ENCODE data around the gene SPEM2. TPM values are rescaled to one million over a fixed set of nuclear protein-coding genes. Genes with fewer than 3 reads are reported as not detected.

Gene SPEM2
- total RNA-seq, 5 donors from 2014 or later (not counting 1 experiment from before 2014, with no cell fraction given) = not detected

GRCh38 chr17:7410634-7411426, 14.6 kb upstream of the SPEM2 start:
- Mint-ChIP-seq H3K4me3 (no peak overlapping the region), H3K27ac (no peak overlapping the region), H3K36me3 (no peaks in the 10 kb centered on the region), H3K9me3 (no peaks in the 10 kb centered on the region), H3K27me3 (no peaks in the 10 kb centered on the region), H3K4me1 (peaks cover 3 to 11% (median 5%) of the 10 kb centered on the region in 3 donors)
- Histone ChIP-seq H3K36me3 (ENCODE audit: control insufficient read depth in 2 of 2, extremely low read depth in 1 of 2, insufficient read depth in 1 of 2, low read length in 1 of 2) (no peaks in the 10 kb centered on the region), H3K9me3 (no peaks in the 10 kb centered on the region), H3K27ac (ENCODE audit: low read length) (no peak overlapping the region), H3K4me3 (ENCODE audit: control insufficient read depth in 1 of 2, extremely low read depth in 1 of 2, low read length in 1 of 2) (no peak overlapping the region), H3K27me3 (replicated peaks in 1 of 2; ENCODE audit: control insufficient read depth in 2 of 2, extremely low read depth in 1 of 2, insufficient read depth in 2 of 2, low read length in 1 of 2) (peaks cover 0 to 5% of the 10 kb centered on the region in 2 experiments), H3K4me1 (ENCODE audit: control insufficient read depth in 1 of 2, extremely low read depth in 1 of 2, insufficient read depth in 2 of 2, low read length in 2 of 2) (peaks cover 0 to 6% of the 10 kb centered on the region in 2 experiments)
- ATAC-seq (replicated peaks in 1 of 4) (no peak), DNase-seq (no peak)
- ChIA-PET POLR2A (no interaction called here), CTCF (no interaction called here)
- 84% methylated on average over 22 of the region's 25 CpGs for whole genome bisulfite sequencing (ENCODE audit: insufficient coverage)

DNA sequence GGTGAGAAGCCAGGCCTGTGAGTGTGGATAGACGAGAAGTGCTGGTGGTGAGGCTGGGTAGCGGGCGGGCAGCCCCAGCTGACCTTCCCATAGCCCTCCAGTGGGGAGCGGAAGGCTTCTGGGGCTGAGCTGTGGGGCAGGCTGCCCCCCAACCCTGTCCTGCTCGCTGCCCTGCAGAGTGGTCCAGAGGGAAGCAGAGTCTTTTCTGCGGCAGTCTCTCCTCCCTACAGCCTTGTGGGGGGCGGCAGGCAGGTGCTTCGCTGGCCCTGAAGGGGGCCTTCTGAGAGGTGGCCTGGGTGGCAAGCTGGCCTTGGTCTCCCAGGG, 14.0 kb upstream of the SPEM2 start:
- Mint-ChIP-seq H3K36me3 (no peaks in the 10 kb centered on the region), H3K9me3 (no peaks in the 10 kb centered on the region), H3K4me1 (peaks cover 0 to 9% (median 3%) of the 10 kb centered on the region in 3 donors), H3K27ac (no peak overlapping the region), H3K27me3 (no peaks in the 10 kb centered on the region), H3K4me3 (no peak overlapping the region)
- Histone ChIP-seq H3K4me3 (ENCODE audit: control insufficient read depth in 1 of 2, extremely low read depth in 1 of 2, low read length in 1 of 2) (no peak overlapping the region), H3K27me3 (replicated peaks in 1 of 2; ENCODE audit: control insufficient read depth in 2 of 2, extremely low read depth in 1 of 2, insufficient read depth in 2 of 2, low read length in 1 of 2) (peaks cover 0 to 4% of the 10 kb centered on the region in 2 experiments), H3K4me1 (ENCODE audit: control insufficient read depth in 1 of 2, extremely low read depth in 1 of 2, insufficient read depth in 2 of 2, low read length in 2 of 2) (peaks cover 0 to 6% of the 10 kb centered on the region in 2 experiments), H3K27ac (ENCODE audit: low read length) (no peak overlapping the region), H3K9me3 (no peaks in the 10 kb centered on the region), H3K36me3 (ENCODE audit: control insufficient read depth in 2 of 2, extremely low read depth in 1 of 2, insufficient read depth in 1 of 2, low read length in 1 of 2) (no peaks in the 10 kb centered on the region)
- ATAC-seq (replicated peaks in 1 of 4) (no peak), DNase-seq (no peak)
- ChIA-PET CTCF (no interaction called here), POLR2A (no interaction called here)
- WGBS (ENCODE audit: insufficient coverage) = 86% methylated on average over 8 of the region's 8 CpGs

DNA sequence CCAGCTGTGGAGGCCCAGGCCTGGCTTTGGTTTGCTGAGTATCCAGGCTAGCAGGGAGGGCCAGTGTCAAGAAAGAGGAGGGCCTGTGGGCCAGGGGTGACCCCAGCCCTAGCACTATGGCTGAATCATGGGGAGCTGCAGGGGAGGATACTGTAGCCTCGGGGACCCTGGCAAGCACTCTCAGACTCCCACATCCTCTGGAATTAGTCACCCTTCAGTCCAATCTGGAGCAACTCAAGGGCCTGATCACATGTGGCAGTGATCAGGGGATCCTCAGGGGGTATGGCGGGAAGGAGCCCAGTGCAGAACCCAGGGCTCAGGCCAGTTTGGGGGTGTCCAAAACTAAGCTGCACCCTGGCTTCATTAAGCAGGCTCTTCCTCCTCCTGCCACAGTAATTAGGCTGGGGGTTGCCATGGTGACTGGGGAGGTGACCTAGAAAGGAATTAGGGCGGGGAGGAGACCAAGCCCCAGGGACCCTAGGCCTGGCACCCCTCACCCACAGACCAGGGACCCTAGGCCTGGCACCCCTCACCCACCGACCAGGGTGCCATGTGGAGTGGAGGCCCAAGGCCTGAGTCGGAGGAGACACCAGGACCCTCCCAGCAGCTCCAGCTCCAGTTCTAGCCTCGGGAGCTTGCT, 11.9 kb upstream of the SPEM2 start:
- no peaks in the 10 kb centered on the region for H3K27me3 Mint-ChIP-seq
- H3K4me3 ChIP-seq (ENCODE audit: control insufficient read depth in 1 of 2, extremely low read depth in 1 of 2, low read length in 1 of 2) = no peak overlapping the region
- H3K4me1 ChIP-seq (ENCODE audit: control insufficient read depth in 1 of 2, extremely low read depth in 1 of 2, insufficient read depth in 2 of 2, low read length in 2 of 2) = peaks cover 0 to 5% of the 10 kb centered on the region in 2 experiments
- DNase-seq (no peak), ATAC-seq (replicated peaks in 1 of 4) (no peak)
- H3K9me3 Mint-ChIP-seq = no peaks in the 10 kb centered on the region
- H3K27ac Mint-ChIP-seq = no peak overlapping the region
- H3K4me3 Mint-ChIP-seq = no peak overlapping the region
- no peak overlapping the region for H3K27ac ChIP-seq (ENCODE audit: low read length)
- 80% methylated on average over 3 of the region's 6 CpGs for WGBS (ENCODE audit: insufficient coverage)
- peaks cover 0 to 4% (median 2%) of the 10 kb centered on the region in 3 donors for H3K4me1 Mint-ChIP-seq
- no peaks in the 10 kb centered on the region for H3K36me3 Mint-ChIP-seq
- ChIA-PET CTCF (no interaction called here), POLR2A (no interaction called here)
- peaks cover 0 to 6% of the 10 kb centered on the region in 2 experiments for H3K27me3 ChIP-seq (replicated peaks in 1 of 2; ENCODE audit: control insufficient read depth in 2 of 2, extremely low read depth in 1 of 2, insufficient read depth in 2 of 2, low read length in 1 of 2)
- H3K9me3 ChIP-seq = no peaks in the 10 kb centered on the region
- no peaks in the 10 kb centered on the region for H3K36me3 ChIP-seq (ENCODE audit: control insufficient read depth in 2 of 2, extremely low read depth in 1 of 2, insufficient read depth in 1 of 2, low read length in 1 of 2)

GRCh38 chr17:7414837-7415236, 10.6 kb upstream of the SPEM2 start:
- ATAC-seq (replicated peaks in 1 of 4) (no peak), DNase-seq (no peak)
- H3K4me3 ChIP-seq (ENCODE audit: control insufficient read depth in 1 of 2, extremely low read depth in 1 of 2, low read length in 1 of 2) = no peak overlapping the region
- ChIA-PET POLR2A (interaction anchor here in 1 of 2 donors (0.7 kb wide), 1 partner anchor 31 kb away, joined by 5 read pairs; no protein-coding TSS in a partner anchor), CTCF (no interaction called here)
- H3K27ac ChIP-seq (ENCODE audit: low read length) = no peak overlapping the region
- no peaks in the 10 kb centered on the region for H3K9me3 ChIP-seq
- Mint-ChIP-seq H3K9me3 (no peaks in the 10 kb centered on the region), H3K36me3 (no peaks in the 10 kb centered on the region), H3K4me1 (no peaks in the 10 kb centered on the region), H3K27me3 (peaks cover 0 to 4% of the 10 kb centered on the region in 2 donors), H3K27ac (no peak overlapping the region), H3K4me3 (no peak overlapping the region)
- H3K27me3 ChIP-seq (replicated peaks in 1 of 2; ENCODE audit: control insufficient read depth in 2 of 2, extremely low read depth in 1 of 2, insufficient read depth in 2 of 2, low read length in 1 of 2) = peaks cover 0 to 18% of the 10 kb centered on the region in 2 experiments
- 87% methylated on average over 14 of the region's 14 CpGs for WGBS (ENCODE audit: insufficient coverage)
- H3K4me1 ChIP-seq (ENCODE audit: control insufficient read depth in 1 of 2, extremely low read depth in 1 of 2, insufficient read depth in 2 of 2, low read length in 2 of 2) = no peaks in the 10 kb centered on the region
- H3K36me3 ChIP-seq (ENCODE audit: control insufficient read depth in 2 of 2, extremely low read depth in 1 of 2, insufficient read depth in 1 of 2, low read length in 1 of 2) = no peaks in the 10 kb centered on the region

GRCh38 chr17:7415784-7416183, 9.6 kb upstream of the SPEM2 start:
- Histone ChIP-seq H3K9me3 (no peaks in the 10 kb centered on the region), H3K36me3 (ENCODE audit: control insufficient read depth in 2 of 2, extremely low read depth in 1 of 2, insufficient read depth in 1 of 2, low read length in 1 of 2) (no peaks in the 10 kb centered on the region), H3K27ac (ENCODE audit: low read length) (no peak overlapping the region), H3K4me1 (ENCODE audit: control insufficient read depth in 1 of 2, extremely low read depth in 1 of 2, insufficient read depth in 2 of 2, low read length in 2 of 2) (no peaks in the 10 kb centered on the region), H3K4me3 (ENCODE audit: control insufficient read depth in 1 of 2, extremely low read depth in 1 of 2, low read length in 1 of 2) (no peak overlapping the region), H3K27me3 (replicated peaks in 1 of 2; ENCODE audit: control insufficient read depth in 2 of 2, extremely low read depth in 1 of 2, insufficient read depth in 2 of 2, low read length in 1 of 2) (peaks cover 0 to 21% of the 10 kb centered on the region in 2 experiments)
- ATAC-seq (replicated peaks in 1 of 4) = no peak
- ChIA-PET POLR2A (no interaction called here), CTCF (no interaction called here)
- Mint-ChIP-seq H3K9me3 (no peaks in the 10 kb centered on the region), H3K36me3 (no peaks in the 10 kb centered on the region), H3K4me3 (no peak overlapping the region), H3K27me3 (peaks cover 0 to 4% of the 10 kb centered on the region in 2 donors), H3K27ac (no peak overlapping the region), H3K4me1 (no peaks in the 10 kb centered on the region)
- no peak for DNase-seq
- WGBS (ENCODE audit: insufficient coverage) = 89% methylated on average over 20 of the region's 23 CpGs

GRCh38 chr17:7416323-7416722, 9.1 kb upstream of the SPEM2 start:
- 77% methylated on average over 4 of the region's 6 CpGs for WGBS (ENCODE audit: insufficient coverage)
- Mint-ChIP-seq H3K36me3 (no peaks in the 10 kb centered on the region), H3K4me3 (no peak overlapping the region), H3K9me3 (no peaks in the 10 kb centered on the region), H3K27ac (no peak overlapping the region), H3K4me1 (no peaks in the 10 kb centered on the region), H3K27me3 (peaks cover 0 to 4% of the 10 kb centered on the region in 2 donors)
- DNase-seq = peak in 1 of 35 experiments; percentile 30
- Histone ChIP-seq H3K36me3 (ENCODE audit: control insufficient read depth in 2 of 2, extremely low read depth in 1 of 2, insufficient read depth in 1 of 2, low read length in 1 of 2) (no peaks in the 10 kb centered on the region), H3K9me3 (no peaks in the 10 kb centered on the region), H3K4me3 (ENCODE audit: control insufficient read depth in 1 of 2, extremely low read depth in 1 of 2, low read length in 1 of 2) (no peak overlapping the region), H3K4me1 (ENCODE audit: control insufficient read depth in 1 of 2, extremely low read depth in 1 of 2, insufficient read depth in 2 of 2, low read length in 2 of 2) (no peaks in the 10 kb centered on the region), H3K27ac (ENCODE audit: low read length) (no peak overlapping the region), H3K27me3 (replicated peaks in 1 of 2; ENCODE audit: control insufficient read depth in 2 of 2, extremely low read depth in 1 of 2, insufficient read depth in 2 of 2, low read length in 1 of 2) (peaks cover 0 to 21% of the 10 kb centered on the region in 2 experiments)
- POLR2A ChIA-PET = no interaction called here
- peak in 1 of 4 experiments; percentile 36 for ATAC-seq (replicated peaks in 1 of 4)
- CTCF ChIA-PET = no interaction called here
